HG03196 (cell line): ENCODE data around the gene BORCS8.
"Not testable (repeated sequence)": the region's sequence is repeated elsewhere in the genome, so short reads cannot be mapped to it uniquely, and the experiment has no call there.

Source experiments
- ATAC-seq: cut with Tn5 transposase; IDR thresholded peaks from one replicate; pipeline ENCODE4 v1.9.1; 2021; ENCODE audit not compliant: unreplicated experiment

BORCS8 gene

DNA sequence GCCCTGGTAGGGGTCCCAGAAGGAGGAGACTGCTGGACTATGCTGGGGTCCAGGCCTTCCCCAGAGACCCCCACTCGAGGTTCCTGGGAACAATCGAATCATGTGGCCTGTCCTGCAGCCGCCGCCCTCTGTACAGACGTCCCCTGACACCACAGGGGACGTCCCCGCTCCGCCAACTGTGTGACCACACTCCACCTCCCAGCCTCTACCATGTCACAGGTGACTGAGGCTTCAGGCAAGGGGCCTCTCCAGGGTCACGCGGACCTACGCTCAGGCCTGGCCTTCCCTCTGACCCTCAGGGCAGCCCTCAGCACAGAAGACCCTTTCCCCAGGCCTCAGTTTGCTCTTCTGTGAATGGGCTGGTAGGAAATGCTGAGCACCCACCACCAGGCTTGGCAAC lies 40.5 kb downstream of the BORCS8 start:
- no peak for ATAC-seq

DNA sequence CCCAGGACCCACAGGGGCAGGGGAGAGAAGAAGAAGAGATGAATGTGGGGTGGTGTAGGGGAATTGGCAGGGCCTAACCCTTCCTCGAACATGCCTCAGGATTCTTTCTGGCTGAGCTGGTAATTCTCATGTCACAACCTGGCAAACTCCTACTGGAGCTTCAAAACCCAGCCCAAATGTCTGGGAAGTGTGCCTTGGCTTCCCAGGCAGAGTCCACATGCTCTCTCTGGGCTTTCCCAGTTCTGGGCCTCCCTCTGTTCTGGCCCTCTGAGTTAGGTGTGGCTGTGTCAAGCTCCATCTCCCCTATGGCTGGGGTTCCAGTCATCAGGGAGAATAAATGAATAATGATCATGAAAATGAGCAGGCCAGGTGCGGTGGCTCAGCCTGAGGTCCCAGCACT lies 42.5 kb downstream of the BORCS8 start:
- ATAC-seq: no peak

DNA sequence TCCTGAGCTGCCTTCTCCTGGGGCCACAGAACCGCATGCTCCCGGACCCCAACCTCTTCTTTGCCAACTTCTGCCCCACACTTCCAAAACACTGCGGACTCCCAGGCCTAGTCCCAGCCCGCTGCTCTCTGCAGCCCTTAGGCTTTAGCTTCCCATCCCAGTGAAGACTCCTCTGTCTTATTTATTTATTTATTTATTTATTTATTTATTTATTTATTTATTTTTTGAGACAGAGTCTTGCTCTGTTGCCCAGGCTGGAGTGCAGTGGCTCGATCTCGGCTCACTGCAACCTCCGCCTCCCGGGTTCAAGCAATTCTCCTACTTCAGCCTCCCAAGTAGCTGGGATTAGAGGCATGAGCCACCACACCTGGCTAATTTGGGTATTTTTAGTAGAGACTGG lies 43.4 kb downstream of the BORCS8 start:
- not testable (repeated sequence) for ATAC-seq

DNA sequence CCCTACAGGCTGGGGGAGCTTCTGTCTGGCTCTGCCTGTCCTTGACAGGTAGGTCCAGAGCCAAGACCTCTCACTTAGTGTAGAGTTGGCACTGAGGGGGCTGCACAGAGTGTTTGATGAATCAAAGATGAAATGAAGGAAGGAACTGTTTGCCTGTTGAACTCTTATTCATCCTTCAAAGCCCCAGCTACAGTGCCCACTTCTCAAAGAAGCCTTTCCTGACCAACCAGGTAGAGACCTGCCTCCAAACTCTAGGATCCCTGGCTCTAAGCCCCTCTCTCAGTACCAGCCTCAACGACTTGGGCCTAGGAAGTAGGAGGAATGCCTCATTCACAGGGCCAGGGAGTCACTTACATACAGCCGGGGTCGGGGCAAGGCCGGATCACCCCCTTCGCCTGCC lies 44.6 kb downstream of the BORCS8 start:
- ATAC-seq: no peak

DNA sequence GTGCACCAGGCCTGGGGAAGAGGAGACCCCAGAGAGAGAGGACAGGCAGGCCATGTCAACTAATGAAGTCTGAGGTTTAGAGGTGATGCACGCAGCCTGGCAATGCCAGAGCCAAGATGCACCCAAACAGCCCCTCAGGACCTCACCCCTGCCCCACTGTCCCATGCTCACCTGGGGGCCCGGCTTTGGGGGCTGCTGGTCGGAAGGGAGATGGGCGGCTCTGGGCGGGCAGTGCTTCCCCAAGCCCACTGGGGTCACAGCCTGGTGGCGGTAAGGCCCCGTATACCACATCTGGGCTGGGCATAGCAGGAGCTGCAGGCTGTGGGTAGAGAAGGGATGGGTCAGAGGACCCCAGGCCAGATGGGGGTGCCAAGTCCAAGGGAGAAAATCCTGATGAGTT lies 45.1 kb downstream of the BORCS8 start:
- ATAC-seq: no peak

DNA sequence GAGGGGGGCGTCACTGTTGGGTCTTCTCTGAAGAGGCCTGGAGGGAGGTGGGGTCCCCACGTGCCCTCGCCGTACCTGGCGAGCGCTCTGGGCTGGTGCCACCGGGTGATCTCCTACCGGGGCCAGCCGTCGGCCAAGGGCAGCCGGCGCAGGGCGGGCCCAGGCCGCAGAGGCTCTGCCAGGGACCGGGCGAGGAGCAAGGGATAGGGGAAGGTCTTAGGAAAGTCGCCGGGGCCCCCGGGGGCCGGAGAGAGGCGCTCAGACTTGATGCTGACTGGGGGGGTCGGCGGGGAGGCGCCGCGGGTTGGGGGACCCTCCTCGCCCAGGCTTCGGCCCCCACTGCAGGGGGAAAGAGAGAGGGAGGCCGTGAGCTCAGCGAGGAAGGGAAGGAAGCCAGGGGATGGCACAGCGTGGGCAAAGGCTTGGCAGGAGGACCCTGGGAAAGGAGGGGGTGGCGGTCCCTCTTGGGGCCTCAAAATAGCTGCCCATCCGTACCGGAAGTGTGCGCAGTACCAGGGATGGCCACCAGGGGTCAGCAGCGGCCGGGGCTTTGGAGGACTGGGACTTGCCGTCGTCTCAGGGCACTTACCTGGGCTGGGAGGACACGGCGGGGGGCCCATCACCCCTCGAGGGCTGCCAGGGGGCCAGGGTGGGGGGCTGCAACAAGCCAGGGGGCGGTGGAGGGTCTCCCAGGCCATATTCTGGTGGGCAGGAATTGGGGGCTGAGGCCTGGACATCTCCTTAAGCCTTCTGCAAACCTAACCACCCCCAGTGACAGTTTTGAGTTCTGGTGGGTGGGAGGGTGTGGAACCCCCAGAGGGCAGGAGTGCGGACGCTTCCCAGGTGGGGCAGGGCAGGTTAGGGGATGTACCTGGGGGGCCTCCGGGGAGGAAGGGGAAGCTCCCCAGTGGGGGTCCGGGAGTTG lies 46.0 kb downstream of the BORCS8 start:
- ATAC-seq: no peak

DNA sequence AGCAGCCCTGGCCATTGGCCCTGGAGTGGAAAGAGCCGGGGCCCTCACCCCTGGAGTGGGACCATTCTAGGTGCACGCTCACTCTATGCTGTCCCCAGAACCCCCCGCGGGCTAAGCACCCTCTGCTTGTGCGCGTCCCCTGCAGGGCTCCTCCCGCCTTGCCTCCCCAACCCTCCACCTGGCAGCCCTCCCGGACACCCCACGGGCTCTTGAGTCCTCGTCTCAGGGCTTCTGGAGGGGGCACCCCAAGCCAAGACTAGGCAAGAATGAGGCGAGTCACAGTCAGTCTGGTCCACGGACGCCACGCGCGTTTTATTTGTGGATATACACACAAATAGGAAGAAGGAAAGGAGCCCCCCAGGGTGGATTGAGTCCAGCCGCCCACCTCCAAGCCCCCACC lies 46.7 kb downstream of the BORCS8 start:
- ATAC-seq: no peak

DNA sequence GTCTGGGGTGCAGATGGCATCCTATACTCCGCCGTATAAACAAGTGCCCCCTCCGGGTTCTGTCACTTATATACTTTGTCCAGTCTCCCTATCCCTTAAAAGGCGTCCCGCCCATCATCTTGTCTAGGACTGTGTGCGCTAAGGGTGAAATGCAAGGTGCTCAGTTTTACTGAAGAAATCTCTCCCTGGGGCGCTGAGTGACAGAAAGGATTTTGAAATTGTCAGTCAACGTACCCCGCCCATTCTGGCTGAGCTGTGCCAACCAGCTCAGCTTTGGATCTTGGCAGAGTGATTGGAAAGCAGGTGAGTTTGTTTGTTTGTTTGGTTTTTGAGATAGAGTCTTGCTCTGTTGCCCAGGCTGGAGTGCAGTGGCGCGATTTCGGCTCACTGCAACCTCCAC lies 49.6 kb downstream of the BORCS8 start:
- ATAC-seq: no peak

DNA sequence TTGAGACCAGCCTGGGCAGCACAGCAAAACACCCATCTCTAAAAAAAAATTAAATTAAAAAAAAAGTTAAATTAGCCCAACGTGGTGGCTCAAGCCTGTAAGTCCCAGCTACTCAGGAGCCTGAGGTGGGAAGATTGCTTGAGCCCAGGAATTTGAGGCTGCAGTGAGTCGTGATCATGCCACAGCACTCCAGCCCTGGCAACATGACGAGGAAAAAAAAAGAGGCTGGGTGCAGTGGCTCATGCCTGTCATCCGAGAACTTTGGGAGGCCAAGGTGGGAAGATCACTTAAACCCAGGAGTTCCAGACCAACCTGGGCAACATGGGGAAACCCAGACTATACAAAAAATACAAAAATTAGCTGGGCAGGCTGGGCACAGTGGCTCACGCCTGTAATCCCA lies 51.5 kb downstream of the BORCS8 start:
- no peak for ATAC-seq

DNA sequence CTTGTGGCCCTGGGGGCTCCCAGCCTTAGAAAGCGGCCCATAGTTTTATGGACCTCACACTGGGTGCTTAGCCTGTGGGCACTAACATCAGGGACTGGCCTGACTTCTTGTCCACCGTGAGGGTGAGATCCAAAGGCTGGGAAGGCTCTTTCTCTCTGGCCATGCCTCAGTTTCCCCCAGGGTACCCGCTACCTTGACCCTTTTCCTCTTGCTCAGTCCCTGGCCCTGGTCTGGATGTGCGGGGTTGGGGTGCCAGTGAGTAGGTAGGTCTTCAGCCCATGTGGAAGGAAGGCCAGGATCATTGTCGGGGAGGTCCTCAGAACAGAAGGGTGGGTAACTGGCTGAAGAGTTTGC lies 52.1 kb downstream of the BORCS8 start:
- no peak for ATAC-seq

DNA sequence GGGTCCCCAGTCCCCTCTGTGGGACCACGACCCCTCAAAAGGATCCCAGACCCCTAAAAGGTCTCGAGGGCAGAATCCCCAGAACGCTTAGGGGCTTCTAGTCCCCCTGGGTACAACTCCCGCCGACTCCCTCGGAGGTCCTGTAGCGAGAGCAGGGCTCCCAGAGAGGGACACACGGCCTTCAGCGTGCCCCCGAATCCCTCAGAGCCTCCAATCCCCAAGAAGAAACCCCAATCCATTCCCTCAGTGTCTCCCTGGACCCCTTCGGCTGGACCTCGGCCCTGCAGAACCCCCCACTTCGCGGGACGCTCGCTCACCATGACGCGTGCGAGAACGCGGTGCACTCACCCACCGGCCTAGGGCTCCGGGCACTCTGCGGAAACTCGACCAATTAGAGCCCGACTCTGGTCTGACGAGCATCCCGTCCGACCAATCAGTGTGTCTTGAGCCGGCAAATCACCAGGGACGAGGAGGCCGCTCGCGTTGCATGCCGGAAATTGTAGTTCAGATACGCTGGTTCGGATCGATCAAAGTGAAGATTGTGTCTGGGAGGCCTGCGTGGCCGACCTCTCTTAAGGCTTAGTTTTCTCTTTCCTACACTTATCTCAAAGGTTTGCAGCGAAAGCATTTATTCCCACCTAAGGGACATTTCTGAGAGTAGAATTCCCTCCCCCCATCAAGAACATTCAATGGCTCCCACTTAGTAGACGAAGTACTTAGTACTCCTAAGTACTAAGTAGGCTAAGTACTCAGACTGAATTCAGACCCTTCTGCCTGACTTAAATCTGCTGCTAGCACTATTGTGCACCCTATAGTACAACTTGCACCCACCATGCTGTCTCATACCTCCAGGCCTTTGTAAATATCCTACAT lies 53.6 kb downstream of the BORCS8 start, which contains the start of gene TMEM161A:
Gene TMEM161A (minus strand): TSS at position 370 of the 873 bp plus-strand sequence. CDS start 50 bp downstream, at position 320.
- peak; percentile 98 for ATAC-seq

DNA sequence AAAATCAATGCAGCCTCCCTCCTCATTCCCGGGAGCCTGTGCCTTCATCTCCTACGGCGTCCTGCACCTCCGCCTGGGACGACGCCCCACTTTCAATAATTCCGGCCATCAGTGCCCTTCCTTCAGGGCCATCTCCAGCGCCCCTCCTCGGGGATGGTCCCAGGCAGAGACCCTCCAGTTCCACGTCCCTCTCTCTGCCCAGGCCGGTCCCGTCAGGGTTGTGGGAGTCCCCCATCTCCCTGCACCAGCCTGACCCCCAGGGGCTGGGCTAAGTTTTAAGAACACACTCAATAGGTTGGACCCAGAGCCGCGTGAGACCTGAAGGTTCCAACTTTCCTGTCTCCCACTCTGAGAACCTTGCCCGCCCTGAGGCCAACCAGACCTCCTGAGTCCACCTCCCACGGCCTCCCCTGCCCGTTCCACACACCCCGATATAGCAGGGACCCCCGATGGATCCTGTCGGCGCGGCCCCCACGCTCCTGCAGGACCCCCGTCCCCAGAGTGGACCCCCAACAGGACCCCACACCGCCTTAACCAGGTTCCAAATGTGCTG lies 54.3 kb downstream of the BORCS8 start:
- ATAC-seq: no peak

DNA sequence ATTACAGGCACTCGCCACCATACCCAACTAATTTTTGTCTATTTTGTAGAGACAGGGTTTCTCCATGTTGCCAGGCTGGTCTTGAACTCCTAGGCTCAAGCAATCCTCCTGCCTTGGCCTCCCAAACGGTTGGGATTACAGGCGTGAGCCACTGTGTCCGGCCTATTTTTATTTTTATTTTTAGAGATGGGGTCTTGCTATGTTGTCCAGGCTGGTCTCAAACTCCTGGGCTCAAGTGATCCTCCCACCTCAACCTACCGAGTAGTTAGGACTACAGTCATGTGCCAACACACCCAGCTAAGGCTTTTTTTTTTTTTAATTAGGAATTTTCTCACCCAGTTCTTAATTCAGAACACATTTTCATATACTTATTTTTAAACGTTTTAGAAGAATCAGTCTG lies 56.2 kb downstream of the BORCS8 start:
- not testable (repeated sequence) for ATAC-seq

DNA sequence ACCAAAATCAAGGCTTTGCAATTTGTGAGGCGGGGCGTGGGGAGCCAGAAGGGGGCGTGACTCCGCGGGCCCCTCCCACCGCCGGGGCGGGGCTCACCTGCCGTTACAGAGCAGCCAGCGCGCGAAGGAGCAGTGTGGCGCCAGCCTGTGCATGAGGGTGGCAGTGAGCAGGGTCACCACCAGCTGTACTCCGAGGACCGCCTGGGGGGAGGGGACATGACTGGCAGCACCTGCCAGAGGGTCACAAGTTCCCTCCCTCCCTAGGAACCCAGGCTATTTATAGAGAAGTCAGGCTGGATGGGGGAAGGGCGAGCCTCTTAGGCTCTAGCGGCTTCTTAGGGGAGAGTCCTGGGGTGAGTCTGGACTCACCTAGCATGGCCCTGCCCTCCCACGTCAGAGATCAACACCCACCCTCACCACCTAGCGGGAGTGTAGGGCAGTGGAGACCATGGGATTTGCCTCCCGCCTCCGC lies 57.2 kb downstream of the BORCS8 start:
- ATAC-seq: no peak

DNA sequence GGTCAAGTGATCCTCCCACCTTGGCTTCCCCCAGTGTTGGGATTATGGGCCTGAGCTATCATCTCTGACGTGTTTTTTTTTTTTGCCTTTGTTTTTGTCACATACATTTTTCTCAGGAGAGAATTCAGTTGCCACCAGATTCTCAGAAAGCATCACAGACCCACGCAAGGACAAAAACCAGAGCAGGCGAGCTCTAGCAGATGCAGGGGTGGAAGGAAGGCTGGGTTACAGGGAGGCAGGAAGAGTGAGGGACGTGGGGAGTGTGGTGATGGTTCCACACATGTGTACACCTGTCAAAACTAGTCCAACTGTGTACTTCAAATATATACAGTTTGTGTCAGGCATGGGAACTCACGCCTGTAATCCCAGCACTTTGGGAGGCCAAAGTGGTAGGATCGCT lies 58.0 kb downstream of the BORCS8 start:
- ATAC-seq: no peak

DNA sequence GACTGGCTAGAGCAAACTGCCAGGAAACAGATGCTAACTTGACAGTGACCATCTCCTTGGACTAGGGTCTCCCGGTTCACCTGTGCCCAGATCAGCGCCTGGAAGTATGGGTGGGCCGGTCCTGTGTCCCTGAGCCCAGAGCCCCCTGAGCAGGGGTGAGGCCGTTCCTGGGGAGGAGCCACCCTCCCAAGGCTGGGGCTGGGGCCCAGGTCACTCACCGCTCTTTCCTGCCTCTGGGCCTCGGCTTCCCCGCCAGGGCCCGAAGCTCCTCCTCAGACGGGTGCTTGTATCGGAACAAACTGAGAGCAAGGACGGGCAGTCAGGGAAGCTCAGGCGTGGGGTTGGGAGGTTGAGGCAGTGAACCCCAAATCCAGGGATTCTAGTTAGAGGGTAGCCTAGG lies 59.0 kb downstream of the BORCS8 start:
- no peak for ATAC-seq

DNA sequence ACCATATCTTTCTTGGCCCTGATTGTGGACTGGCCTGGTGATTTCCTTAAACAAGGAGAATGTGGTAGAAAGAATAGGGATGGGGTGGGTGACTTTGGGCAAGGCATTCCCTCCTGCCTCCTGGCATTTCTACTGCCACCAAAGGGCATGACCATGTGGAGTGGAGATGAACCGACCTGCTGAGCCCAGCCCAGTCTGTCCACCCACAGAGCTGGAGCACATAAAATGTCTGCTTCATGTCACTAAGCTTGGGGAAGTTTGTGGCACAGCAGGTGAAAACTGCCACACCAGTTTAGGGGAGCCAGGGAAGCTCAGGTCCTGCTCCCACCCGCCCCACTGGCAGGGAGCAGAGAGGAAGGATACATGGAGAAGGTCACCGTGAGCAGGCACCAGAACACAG lies 60.0 kb downstream of the BORCS8 start:
- no peak for ATAC-seq
